Gastroesophageal sphincter (tissue), 3 donors: ENCODE data around the gene DSP.

ENCODE experiments used
- CTCF ChIP-seq, 4 experiments: fragments of 200-600 bp in 2 of 4; fragments of 450-650 bp in 2 of 4; sonication (generic) in 1 of 4; IDR thresholded peaks; one replicate each; pipeline ENCODE4 v1.5.1; 2017 to 2019; ENCODE audit warnings: antibody characterized with exemption in 4 of 4, mild to moderate bottlenecking in 2 of 4, moderate library complexity in 2 of 4
- EP300 ChIP-seq: sonication (generic); formaldehyde crosslinking; IDR thresholded peaks from one replicate; pipeline ENCODE4 v1.6.1; 2017; ENCODE audit warnings: antibody characterized with exemption, mild to moderate bottlenecking
- POLR2A ChIP-seq, 2 donors: fragments of 450-650 bp; IDR thresholded peaks; one replicate each; pipeline ENCODE4 v1.6.1; 2017; ENCODE audit warnings: antibody characterized with exemption in 2 of 2, mild to moderate bottlenecking in 2 of 2, moderate library complexity in 1 of 2
- POLR2AphosphoS5 ChIP-seq: sonication (generic); formaldehyde crosslinking; IDR thresholded peaks from one replicate; pipeline ENCODE4 v1.6.1; 2017; ENCODE audit warnings: antibody characterized with exemption

DNA sequence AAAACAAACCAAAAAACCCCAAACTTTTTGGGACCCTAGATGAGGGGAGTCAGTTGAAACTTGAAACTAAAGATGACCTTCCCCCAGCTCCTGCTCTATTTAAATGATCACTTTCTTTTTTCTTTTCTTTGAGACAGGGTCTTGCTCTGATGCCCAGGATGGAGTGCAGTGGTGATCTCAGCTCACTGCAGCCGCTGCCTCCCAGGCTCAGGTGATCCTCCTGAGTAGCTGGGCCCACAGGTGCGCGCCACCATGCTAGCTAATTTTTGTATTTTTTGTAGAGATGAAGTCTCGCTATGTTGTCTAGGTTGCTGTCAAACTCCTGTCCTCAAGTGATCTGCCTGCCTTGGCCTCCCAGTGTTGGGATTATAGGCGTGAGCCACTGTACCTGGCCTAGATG lies 7.3 kb upstream of the DSP start:
- TF ChIP-seq CTCF (IDR thresholded peaks at IDR 0.05) (no peak), POLR2AphosphoS5 (no peak), POLR2A (IDR thresholded peaks at IDR 0.05) (no peak), EP300 (no peak)
